Endodermal cell (in vitro differentiated cells): ENCODE data around the gene SMPD3. TPM values are rescaled to one million over a fixed set of nuclear protein-coding genes. Genes with fewer than 3 reads are reported as not detected.

Experiments
- DNase-seq: peaks from one replicate; pipeline ENCODE4 v3.0.0-alpha.2; 2017
- H3K27ac ChIP-seq: 2 replicates; pipeline ENCODE4 v1.5.1; 2013; ENCODE audit warnings: mild to moderate bottlenecking, low read depth, low read length, moderate library complexity
- H3K27me3 ChIP-seq: 2 replicates; pipeline ENCODE4 v1.6.1; 2013; ENCODE audit warnings: mild to moderate bottlenecking, low read length, moderate library complexity; ENCODE audit not compliant: insufficient read depth, control insufficient read depth, poor library complexity, severe bottlenecking
- H3K36me3 ChIP-seq: 2 replicates; pipeline ENCODE4 v1.7.0; 2013; ENCODE audit warnings: mild to moderate bottlenecking, low read length, moderate library complexity; ENCODE audit not compliant: control insufficient read depth, insufficient read depth
- H3K4me1 ChIP-seq: one replicate; pipeline ENCODE4 v1.7.0; 2013; ENCODE audit warnings: low read length; ENCODE audit not compliant: control insufficient read depth, insufficient read depth
- H3K4me3 ChIP-seq: 2 replicates; pipeline ENCODE4 v1.5.1; 2013; ENCODE audit warnings: mild to moderate bottlenecking, low read length, moderate library complexity
- H3K9ac ChIP-seq: 2 replicates; pipeline ENCODE4 v1.6.1; 2013; ENCODE audit warnings: mild to moderate bottlenecking, low read length, moderate library complexity; ENCODE audit not compliant: poor library complexity, severe bottlenecking; ENCODE audit errors: extremely low read depth
- H3K9me3 ChIP-seq: 2 replicates; pipeline ENCODE4 v1.6.1; 2013; ENCODE audit warnings: mild to moderate bottlenecking, low read length, moderate library complexity; ENCODE audit not compliant: control insufficient read depth
- H3K27ac Mint-ChIP-seq: 2 replicates; pipeline ENCODE4 v1.8.0; 2020; ENCODE audit warnings: mixed read lengths
- H3K27me3 Mint-ChIP-seq: 2 replicates; pipeline ENCODE4 v1.8.0; 2021; ENCODE audit warnings: mild to moderate bottlenecking, mixed read lengths; ENCODE audit not compliant: insufficient read depth
- H3K36me3 Mint-ChIP-seq: 2 replicates; pipeline ENCODE4 v1.8.0; 2020; ENCODE audit warnings: low read depth, mixed read lengths
- H3K4me1 Mint-ChIP-seq: 2 replicates; pipeline ENCODE4 v1.8.0; 2020; ENCODE audit warnings: mixed read lengths
- H3K4me3 Mint-ChIP-seq: 2 replicates; pipeline ENCODE4 v1.8.0; 2020; ENCODE audit warnings: mild to moderate bottlenecking, moderate library complexity, mixed read lengths
- H3K9me3 Mint-ChIP-seq: 2 replicates; pipeline ENCODE4 v1.8.0; 2020; ENCODE audit warnings: mild to moderate bottlenecking, mixed read lengths
- WGBS, 2 experiments: methylation state at CpG; one replicate each; pipeline versions ENCODE4 v1.1.5 to v1.1.7; 2013; ENCODE audit warnings: missing lambda C conversion rate in 2 of 2, mixed read lengths in 1 of 2; ENCODE audit not compliant: insufficient coverage in 1 of 2, insufficient read length in 1 of 2; 5-methylcytosine and 5-hydroxymethylcytosine counted together
- total RNA-seq, 2 donors: library from RNA; stranded (reverse); fragmentation: NEBNext Ultra II Directional in 1 of 2; extraction: Animal tissue kit (Norgen Biotek cat#: 25700) in 1 of 2; gene quantifications; 2 replicates in 1 of 2; 3 replicates in 1 of 2; pipeline ENCODE4 v1.2.1, GENCODE V29; 2021
- TF ChIP-seq, protein P1 (sequence below): fragments of 200-600 bp; sonication (generic); conservative IDR thresholded peaks from 2 replicates; pipeline ENCODE4 v1.5.0; 2021; ENCODE audit warnings: antibody characterized with exemption, mild to moderate bottlenecking

Gene SMPD3
- total RNA-seq, 2 donors from 2014 or later, result 0.07 TPM; not detected in 1

DNA sequence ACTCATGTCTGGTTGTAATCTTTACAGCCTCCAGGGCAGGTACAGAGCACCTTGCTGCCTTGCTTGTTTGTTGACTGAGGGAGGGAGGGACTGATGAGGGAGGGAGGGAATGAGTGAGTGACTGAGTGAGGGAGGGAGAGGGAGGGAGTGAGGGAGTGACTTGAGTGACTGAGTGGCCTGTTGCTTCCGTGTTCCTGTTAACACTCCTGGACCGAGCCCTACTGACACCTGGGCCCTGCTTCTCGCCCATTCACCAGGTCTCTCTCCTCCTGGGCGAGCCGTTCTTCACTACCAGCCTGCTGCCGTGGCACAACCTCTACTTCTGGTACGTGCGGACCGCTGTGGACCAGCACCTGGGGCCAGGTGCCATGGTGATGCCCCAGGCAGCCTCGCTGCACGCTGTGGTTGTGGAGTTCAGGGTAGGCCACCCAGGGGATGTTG is 96.3 kb downstream of the SMPD3 start:
- Mint-ChIP-seq H3K4me1 (no peaks in the 10 kb centered on the region), H3K27me3 (no peaks in the 10 kb centered on the region), H3K36me3 (peaks cover 63% of the 10 kb centered on the region), H3K4me3 (no peak overlapping the region), H3K27ac (no peak overlapping the region), H3K9me3 (no peaks in the 10 kb centered on the region)
- H3K9ac ChIP-seq, result no peak overlapping the region
- peaks cover 61% of the 10 kb centered on the region for H3K36me3 ChIP-seq
- H3K9me3 ChIP-seq, result no peaks in the 10 kb centered on the region
- H3K4me3 ChIP-seq, result no peak overlapping the region
- TF ChIP-seq, protein P1, sequence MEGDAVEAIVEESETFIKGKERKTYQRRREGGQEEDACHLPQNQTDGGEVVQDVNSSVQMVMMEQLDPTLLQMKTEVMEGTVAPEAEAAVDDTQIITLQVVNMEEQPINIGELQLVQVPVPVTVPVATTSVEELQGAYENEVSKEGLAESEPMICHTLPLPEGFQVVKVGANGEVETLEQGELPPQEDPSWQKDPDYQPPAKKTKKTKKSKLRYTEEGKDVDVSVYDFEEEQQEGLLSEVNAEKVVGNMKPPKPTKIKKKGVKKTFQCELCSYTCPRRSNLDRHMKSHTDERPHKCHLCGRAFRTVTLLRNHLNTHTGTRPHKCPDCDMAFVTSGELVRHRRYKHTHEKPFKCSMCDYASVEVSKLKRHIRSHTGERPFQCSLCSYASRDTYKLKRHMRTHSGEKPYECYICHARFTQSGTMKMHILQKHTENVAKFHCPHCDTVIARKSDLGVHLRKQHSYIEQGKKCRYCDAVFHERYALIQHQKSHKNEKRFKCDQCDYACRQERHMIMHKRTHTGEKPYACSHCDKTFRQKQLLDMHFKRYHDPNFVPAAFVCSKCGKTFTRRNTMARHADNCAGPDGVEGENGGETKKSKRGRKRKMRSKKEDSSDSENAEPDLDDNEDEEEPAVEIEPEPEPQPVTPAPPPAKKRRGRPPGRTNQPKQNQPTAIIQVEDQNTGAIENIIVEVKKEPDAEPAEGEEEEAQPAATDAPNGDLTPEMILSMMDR, result no peak
- 80 to 96% methylated on average over 2 to 11 of the region's 11 CpGs for WGBS, 2 experiments
- H3K27me3 ChIP-seq, result no peaks in the 10 kb centered on the region
- DNase-seq, result no peak
- H3K4me1 ChIP-seq, result peaks cover 4% of the 10 kb centered on the region
- H3K27ac ChIP-seq, result no peak overlapping the region

DNA sequence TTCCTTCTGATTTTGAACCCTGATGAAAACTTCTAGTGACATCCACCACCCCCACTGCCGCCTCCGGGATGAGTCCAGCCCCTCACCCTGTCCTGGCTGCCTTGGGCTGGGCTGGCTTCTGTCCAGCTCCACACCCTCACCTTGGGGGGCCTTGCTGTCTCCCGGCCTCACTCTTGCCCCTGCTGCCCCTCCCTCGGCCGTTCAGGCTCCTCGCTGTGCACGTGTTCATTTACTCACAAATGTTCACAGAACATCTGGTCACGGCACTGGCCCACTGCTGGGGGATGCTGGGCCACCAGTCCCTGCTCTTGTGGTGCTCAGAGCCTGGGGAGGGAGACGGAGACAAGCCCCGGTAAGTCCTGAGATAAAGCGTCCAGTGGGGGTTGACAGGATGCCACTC is 96.8 kb downstream of the SMPD3 start:
- Histone ChIP-seq H3K27ac (no peak overlapping the region), H3K27me3 (no peaks in the 10 kb centered on the region), H3K9ac (no peak overlapping the region), H3K36me3 (peaks cover 61% of the 10 kb centered on the region), H3K9me3 (no peaks in the 10 kb centered on the region), H3K4me3 (no peak overlapping the region), H3K4me1 (peaks cover 4% of the 10 kb centered on the region)
- H3K9me3 Mint-ChIP-seq, result no peaks in the 10 kb centered on the region
- DNase-seq, result no peak
- H3K27me3 Mint-ChIP-seq, result no peaks in the 10 kb centered on the region
- TF ChIP-seq, protein P1, result no peak
- WGBS, 2 experiments, result 78 to 90% methylated on average over 3 to 11 of the region's 11 CpGs
- peaks cover 66% of the 10 kb centered on the region for H3K36me3 Mint-ChIP-seq
- no peak overlapping the region for H3K4me3 Mint-ChIP-seq
- no peaks in the 10 kb centered on the region for H3K4me1 Mint-ChIP-seq
- H3K27ac Mint-ChIP-seq, result no peak overlapping the region

DNA sequence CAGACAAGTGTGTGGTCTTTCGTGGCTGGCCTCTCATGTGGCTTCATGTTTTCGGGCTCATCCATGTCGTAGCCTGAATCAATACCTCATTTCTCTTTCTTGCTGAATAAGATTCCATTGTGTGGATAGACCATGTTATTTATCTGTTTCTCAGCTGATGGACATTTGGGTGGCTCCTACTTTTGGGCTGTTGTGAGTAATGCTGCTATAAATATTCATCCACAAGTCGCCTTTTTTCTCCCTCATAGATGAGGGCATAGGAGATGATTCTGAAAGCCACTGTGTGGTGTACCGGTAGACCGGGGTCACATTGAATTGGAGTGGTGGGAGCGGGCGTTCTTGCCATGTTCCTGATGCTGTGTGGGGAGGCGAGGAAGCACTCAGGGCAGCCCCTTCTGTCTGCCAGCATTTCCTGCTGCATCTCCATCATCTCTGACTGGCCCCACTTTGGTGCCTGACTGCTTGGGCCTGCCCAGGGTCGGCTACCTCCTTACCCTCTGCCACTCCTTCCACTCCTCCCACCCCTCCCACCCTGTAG is 97.4 kb downstream of the SMPD3 start:
- Histone ChIP-seq H3K9me3 (no peaks in the 10 kb centered on the region), H3K9ac (no peak overlapping the region), H3K36me3 (peaks cover 67% of the 10 kb centered on the region), H3K4me1 (peaks cover 4% of the 10 kb centered on the region), H3K4me3 (no peak overlapping the region), H3K27ac (no peak overlapping the region), H3K27me3 (no peaks in the 10 kb centered on the region)
- Mint-ChIP-seq H3K4me3 (no peak overlapping the region), H3K4me1 (no peaks in the 10 kb centered on the region), H3K27ac (no peak overlapping the region), H3K36me3 (peaks cover 72% of the 10 kb centered on the region), H3K9me3 (no peaks in the 10 kb centered on the region), H3K27me3 (no peaks in the 10 kb centered on the region)
- TF ChIP-seq, protein P1, result no peak
- DNase-seq, result no peak
- 90 to 94% methylated on average over 4 to 10 of the region's 10 CpGs for WGBS, 2 experiments
